SKM-1 (cell line): ENCODE results near the gene BRAT1.

Experiments used
- DNase-seq: peaks from one replicate; lab custom pipeline; 2025; ENCODE audit not compliant: unreplicated experiment; lab: John Stamatoyannopoulos, UW

Gene BRAT1

DNA sequence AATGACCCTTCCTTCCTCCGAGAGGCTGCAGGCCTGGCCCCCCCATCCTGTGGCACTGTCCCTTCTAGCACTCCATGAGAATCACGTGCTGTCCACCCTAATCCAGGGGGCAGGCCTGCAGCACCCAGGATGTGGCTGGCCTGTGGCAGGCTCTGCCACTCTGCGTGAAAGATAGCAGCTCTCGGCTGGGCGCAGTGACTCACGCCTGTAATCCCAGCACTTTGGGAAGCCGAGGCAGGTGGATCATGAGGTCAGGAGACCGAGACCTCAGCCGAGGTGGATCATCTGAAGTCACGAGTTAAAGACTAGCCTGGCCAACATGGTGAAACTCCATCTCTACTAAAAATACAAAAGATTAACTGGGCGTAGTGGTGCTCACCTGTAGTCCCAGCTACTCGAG lies 54.6 kb downstream of the BRAT1 start:
- DNase-seq, result no peak

GRCh38 chr7:2499719-2500430 lies 55.4 kb downstream of the BRAT1 start:
- DNase-seq, result no peak

GRCh38 chr7:2499181-2499580 lies 56.1 kb downstream of the BRAT1 start:
- no peak for DNase-seq

DNA sequence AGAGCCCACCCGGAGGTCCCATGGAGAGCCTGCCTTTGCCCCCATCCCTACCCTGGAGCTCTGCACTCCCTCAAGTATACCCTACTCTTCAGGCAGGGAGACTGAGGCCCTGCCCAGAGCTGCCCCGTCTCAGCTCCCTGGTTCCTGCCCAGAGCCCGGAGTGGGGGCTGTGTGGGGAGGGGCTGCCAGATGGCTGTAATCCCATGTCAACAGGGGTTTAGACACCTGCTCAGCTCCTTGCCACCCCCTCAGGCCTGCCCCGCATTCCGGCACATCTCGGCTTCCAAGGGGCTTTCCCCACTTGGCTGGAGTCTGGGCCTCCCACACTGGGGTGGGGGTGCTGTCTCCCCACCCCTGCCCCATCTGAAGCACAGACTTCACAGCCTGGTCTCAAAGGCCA lies 56.6 kb downstream of the BRAT1 start:
- no peak for DNase-seq

GRCh38 chr7:2497500-2498336 lies 57.6 kb downstream of the BRAT1 start:
- DNase-seq, result no peak

DNA sequence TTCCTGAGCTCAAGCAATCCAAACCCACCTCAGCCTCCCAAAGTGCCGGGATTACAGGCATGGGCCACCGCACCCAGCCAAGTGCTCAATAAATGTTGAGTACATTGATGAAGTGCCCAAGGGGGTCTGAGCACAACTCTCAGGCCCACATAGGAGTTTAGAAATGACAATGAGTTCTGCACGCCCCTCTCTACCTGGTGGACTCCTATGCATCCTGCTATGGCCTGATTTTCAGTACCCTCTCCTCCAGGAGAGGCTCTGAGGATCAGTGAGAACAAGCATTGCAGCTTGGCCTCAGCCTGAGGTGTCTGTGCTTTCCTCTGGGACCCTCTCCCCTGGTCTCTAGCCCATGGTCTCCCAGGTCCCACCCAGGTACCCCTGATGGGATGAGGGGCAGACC lies 58.3 kb downstream of the BRAT1 start:
- no peak for DNase-seq

- no peak for DNase-seq
These were observed 58.9 kb downstream of the BRAT1 start for GRCh38 chr7:2496375-2496774.

DNA sequence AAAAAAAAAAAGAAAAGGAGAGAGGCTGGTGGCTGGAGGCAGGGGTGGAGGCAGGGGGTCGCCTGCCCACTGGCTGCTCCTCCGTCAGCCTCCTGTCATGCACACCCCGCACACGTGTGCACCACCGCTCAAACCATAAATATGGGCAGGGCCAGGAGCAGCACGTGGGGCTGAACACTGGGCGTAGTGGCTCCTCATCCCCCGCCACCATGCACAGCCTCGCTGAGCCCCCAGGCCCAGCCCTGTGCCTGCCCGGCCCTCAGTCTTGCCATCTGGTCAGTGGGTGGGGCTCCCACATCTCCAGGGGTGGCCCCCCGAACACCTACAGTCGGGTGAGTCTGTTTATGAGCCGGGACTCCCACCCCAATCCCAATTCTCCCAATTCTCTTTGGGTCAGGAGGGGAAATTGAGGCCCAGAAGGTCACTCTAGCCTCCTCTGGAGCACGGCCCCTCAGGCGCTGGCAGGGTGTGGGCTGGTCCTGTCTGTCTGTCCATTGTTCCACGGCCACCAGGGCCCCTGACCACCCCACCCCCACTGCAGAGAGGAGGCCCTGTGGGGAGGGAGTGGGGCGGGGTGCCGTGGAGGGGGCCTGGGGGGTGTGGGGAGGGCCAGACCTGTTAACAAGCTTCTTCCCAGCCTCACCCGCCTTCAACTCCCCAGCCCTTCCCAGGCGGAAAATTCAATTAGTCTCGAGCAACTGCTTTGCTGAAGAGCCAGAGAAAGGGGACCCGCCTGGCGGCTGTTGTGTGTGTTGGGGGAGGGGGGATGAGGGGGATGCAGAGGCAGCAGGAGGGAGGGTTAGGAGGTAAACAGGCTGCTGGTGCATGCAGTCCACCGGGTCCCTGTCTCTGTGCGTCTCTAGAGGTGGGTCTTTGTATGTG lies 59.7 kb downstream of the BRAT1 start:
- DNase-seq, result no peak

GRCh38 chr7:2494191-2495130 lies 60.9 kb downstream of the BRAT1 start:
- no peak for DNase-seq

GRCh38 chr7:2493205-2494164 lies 61.8 kb downstream of the BRAT1 start:
- no peak for DNase-seq

GRCh38 chr7:2492038-2492437 lies 63.3 kb downstream of the BRAT1 start:
- DNase-seq, result no peak

DNA sequence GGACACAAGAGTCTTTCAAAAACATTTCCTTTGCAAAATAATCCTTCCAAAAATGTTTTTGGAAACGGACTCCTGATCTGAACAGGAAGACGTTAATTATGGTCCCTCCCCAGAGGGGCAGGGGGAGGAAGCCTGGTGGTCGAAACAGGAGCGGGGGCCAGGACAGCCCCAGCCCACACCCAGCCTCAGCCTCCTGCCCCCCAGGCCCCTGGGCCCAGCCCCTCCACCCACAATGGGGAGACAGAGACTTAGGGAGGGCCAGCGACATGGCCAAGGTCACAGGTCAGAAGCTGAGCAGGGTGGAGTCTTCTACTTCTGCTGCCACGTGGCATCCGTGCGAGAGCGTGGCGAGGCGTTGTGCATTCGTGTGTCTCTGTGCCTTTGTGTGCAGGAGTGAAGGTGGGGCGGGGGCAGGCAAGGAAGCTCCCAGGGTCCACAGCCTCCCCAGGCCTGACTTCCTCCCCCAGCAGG lies 65.1 kb downstream of the BRAT1 start:
- DNase-seq, result no peak

DNA sequence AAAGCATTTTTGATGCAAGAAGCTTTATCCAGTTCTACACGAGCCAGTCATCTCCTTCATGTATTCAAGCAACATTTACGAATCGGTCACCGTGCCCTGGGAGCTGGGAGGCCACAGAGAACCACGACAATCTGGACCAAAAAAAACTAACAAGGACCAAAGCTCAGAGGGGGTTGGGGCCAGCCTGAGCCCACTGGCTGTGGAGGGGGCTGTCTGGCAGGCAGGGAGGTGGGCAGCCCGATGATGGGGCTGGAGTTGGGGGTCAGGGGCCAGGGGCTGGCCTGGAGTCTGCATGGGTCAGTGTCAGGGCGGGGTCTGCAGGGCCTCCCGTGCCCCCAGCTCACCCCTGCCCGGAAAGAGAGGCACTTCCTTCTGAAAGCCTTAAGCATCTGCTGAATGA lies 66.6 kb downstream of the BRAT1 start:
- DNase-seq, result no peak

DNA sequence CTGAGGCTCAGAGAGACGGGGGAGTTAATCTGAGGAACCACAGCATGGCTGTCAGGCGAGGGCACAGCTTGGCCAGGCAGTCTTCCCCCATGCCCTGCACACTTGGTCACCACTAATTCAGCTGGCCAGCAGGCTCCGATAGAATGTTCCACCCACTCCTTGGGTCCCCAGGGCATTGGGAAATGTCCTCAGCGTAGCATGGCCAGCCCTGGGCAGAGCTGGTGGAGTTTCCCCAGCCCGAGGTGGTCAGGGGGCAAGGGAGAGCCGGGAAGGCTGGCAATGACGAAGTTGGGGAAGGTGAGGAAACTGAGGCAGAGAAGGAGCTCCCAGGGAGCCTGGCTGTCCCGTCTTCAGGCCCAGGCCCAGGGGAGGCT lies 67.1 kb downstream of the BRAT1 start:
- no peak for DNase-seq
